Iris pigment epithelial cell (primary cell): ENCODE measurements around the gene CSRP1.
A peak's percentile ranks its signal among the peaks of the same experiment; 100 is the strongest.

Experiments used
- DNase-seq: peaks from one replicate; pipeline ENCODE4 v3.0.0-alpha.2; 2011; ENCODE audit warnings: low read depth

Gene CSRP1

GRCh38 chr1:201455098-201455497 lies 51.8 kb downstream of the CSRP1 start:
- DNase-seq: no peak

DNA sequence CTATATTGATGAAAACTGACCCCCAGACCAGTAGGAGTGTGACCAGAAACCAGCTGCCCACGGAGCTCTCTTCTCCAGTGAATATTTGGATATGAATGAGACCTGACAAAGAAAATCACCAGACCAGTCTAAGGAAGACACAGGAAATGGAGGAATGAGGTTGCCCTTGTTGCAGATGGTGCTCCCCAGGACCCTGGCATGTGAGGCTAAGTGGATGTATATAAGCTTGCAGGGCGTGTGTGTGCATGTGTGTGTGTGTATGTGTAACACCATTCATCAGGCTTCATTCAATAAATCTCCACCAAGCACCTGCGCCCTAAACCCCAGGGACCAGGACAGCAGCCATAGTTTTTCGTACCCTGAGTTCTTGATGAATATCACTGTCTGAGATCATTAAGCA lies 52.3 kb downstream of the CSRP1 start:
- DNase-seq: no peak

- no peak for DNase-seq
Observed at GRCh38 chr1:201452866-201453265, 54.1 kb downstream of the CSRP1 start.

DNA sequence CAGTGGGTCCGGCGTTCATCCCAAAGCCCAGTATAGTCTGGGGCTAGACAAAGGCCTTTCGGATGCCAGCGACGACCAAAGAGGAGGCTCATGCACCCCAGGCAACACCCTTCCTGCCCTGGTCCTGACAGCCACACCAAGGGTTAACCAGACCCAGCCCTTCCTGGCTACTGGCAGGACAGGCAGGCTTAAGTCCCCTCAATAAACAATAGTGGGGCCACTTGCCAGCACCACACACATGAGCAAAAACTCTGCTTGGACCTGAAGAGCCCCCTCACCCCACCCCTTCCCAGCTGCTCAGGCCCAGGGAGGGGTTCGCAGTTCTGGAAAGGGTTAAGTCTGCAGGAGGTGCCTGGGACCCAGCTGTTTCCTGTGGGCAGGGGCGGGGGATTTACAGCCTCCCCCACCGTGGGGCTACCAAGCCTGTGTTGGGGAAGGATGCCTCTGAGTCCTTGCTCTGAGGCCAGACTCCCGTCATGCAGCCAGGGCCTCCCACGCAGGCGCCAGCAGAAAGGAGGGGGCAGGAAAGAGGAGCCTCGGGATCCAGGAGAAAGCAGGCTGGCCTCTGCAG lies 56.1 kb downstream of the CSRP1 start:
- peak; percentile 78 for DNase-seq

GRCh38 chr1:201448990-201449389 lies 57.9 kb downstream of the CSRP1 start:
- no peak for DNase-seq

GRCh38 chr1:201447903-201448871 lies 58.7 kb downstream of the CSRP1 start:
- peak; percentile 74 for DNase-seq

GRCh38 chr1:201445310-201445709 lies 61.6 kb downstream of the CSRP1 start:
- DNase-seq: no peak

GRCh38 chr1:201444792-201445191 lies 62.1 kb downstream of the CSRP1 start:
- peak; percentile 34 for DNase-seq

- DNase-seq: no peak
Observed at GRCh38 chr1:201443747-201444146, 63.2 kb downstream of the CSRP1 start.

- DNase-seq: no peak
Observed at GRCh38 chr1:201436969-201437368, 70.0 kb downstream of the CSRP1 start.

DNA sequence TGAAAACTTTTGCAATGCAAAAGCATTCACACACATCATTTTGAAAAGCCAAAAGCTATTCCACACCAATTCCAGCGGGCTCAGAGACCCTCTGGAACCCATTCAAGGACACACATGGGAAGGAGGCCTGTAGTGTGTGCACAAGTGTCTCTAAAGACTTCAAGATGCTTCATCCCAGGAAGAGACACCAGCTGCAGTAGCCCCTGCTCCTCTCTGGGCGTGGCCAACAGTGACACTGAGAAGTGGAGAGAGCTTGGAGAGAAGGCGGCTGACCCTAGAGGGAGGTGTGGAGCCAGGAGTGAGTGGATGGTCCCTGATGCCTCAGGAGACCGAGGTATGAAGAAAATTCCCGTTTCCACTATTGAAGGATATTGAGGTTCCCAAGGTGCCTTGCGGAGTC lies 70.5 kb downstream of the CSRP1 start:
- DNase-seq: peak; percentile 18

- DNase-seq: no peak
Observed at GRCh38 chr1:201434266-201434665, 72.7 kb downstream of the CSRP1 start.

- DNase-seq: no peak
Observed at GRCh38 chr1:201433609-201434008, 73.3 kb downstream of the CSRP1 start.
